Caki2 (cell line): Measurements from ENCODE around the gene ROBO2. TPM values are rescaled to one million over a fixed set of nuclear protein-coding genes. Genes with fewer than 3 reads are reported as not detected.

ENCODE experiments used
- DNase-seq: peaks from one replicate; pipeline ENCODE4 v3.0.0-alpha.2; 2015; ENCODE audit warnings: low read depth
- in situ Hi-C: cut with HindIII; loops from 2 replicates; pipeline ENCODE4 v1.10.0; 2016; ENCODE audit warnings: low sequenced_read_pairs, low pct_unique_long_range_greater_than_20kb, mixed read lengths
- total RNA-seq: library from RNA; depleted of rRNA; stranded (reverse); fragments of >200 nt; shearing (Covaris generic); gene quantifications from 2 replicates; pipeline ENCODE4 v1.2.3, GENCODE V29; 2014; ENCODE audit warnings: low replicate concordance

ROBO2 gene
- total RNA-seq, 1 experiment from 2014 or later, result 13.8 TPM

DNA sequence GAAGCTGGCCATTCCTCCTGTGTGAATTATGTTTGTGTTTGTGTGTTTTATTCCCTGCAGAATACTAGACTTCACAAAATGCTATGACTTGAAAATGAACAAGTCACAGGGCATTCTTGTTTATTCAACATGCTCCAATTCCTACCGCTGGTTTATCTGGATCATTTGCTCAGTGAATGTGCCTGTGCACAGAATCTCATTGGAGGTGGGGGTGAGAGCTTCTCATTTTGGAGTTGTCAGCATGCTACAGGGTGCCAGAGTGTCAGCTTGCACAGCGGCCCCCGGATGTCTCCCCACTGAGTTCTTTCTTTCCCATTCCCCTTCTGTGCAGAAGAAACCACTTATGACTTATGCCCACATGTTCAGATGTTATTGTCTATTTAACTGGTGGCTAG is 428.7 kb downstream of the ROBO2 start:
- no peak for DNase-seq
- in situ Hi-C loops, result no loop called here

DNA sequence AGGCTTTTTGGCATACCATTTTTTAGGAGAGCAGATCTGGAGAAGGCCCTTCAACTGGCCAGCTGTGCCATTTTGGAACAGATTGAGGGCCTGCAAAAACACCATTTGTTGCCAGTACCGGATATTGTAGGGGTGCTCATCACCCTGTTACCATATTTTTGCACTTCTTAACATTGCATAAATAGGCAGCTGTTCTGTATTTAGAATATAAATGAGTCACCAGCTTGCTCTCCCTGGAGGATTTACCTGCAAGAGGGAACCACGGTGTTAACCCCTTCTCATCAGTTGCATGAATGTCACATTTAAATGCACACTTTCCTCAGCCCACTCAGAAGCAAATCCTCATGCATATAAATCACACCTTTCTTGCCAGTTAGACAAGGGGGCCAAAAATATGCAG is 435.6 kb downstream of the ROBO2 start:
- in situ Hi-C loops, result no loop called here
- DNase-seq, result no peak

DNA sequence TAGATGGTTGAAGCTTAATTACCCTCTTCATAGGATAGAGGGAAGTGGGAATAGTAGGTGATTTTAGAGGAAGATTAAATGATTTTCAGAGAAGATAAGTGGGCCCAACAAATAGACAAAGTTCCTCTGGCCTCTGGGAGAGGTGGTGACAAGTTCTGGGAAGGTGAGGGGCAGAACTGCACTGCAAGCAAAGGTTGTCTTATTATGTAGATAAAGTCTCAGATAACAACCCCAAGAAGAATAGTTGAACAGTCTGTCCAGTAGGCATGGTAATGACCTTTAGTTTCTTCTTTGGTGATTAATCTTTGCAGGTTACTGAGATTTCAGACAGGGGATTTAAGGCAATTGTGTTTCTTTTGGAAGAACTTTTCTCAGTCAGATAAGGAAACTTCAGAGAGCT is 439.1 kb downstream of the ROBO2 start:
- no peak for DNase-seq
- in situ Hi-C loops, result no loop called here

GRCh38 chr3:77489216-77489615 is 449.3 kb downstream of the ROBO2 start:
- in situ Hi-C loops, result no loop called here
- DNase-seq, result no peak

DNA sequence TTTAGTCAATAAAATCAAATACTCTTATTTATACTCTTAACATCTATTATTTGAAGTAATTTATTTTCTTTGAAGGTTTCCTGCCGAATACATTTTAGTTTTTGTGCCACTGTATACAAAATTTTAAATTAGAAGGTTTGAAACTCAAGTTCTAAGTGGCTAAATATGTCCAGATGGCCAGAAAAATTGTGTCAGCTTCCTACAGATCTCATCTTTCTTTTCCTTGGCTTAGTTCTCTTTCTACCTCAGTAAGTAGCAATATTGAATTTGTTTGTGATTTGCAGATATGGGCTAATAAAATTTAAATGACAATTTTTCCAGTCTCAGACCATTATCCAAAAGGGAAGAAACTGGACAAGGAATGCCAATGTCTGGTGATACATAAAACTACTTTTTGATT is 452.1 kb downstream of the ROBO2 start:
- in situ Hi-C loops, result no loop called here

DNA sequence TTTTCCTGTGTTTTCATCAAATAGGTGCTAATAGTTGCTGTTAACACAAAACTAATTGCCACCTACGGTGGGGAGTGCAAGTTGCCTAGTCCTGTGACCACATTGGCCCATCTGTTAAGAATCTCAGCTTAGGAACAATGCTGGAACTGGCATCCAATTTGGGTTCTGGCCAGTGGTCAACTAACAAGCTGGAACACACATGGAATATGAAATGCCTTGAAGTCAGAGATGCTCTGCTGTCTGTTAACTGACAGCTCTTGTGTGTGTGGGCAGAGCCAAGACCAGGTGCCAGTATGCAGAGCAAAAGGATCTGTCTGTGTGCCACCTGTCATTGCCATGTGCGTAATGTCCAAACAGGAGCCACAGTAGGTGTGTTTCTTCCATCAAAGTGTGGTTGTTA is 460.8 kb downstream of the ROBO2 start:
- in situ Hi-C loops, result no loop called here
- no peak for DNase-seq

More for the DNA sequence above, 452.1 kb downstream of the ROBO2 start:
- no peak for DNase-seq

DNA sequence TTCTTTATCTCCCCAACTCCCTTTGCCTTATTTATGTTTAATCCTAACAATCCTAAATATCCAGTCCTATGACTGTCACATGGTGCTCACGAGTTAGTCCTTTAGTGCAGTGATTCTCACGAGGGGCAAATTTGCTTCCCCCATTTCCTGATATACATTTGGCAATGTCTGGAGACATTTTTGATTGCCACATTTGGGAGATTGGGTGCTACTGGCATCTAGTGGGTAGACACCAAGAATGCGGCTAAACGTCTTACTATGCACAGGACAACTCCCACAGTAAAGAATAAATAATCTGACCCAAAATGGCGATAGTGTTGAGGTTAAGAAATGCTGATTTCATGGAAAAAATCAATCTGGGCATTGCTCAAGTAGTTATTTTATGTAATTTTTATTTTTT is 466.5 kb downstream of the ROBO2 start:
- in situ Hi-C loops, result no loop called here
- DNase-seq, result no peak

GRCh38 chr3:77513542-77513941 is 473.6 kb downstream of the ROBO2 start:
- in situ Hi-C loops, result no loop called here

DNA sequence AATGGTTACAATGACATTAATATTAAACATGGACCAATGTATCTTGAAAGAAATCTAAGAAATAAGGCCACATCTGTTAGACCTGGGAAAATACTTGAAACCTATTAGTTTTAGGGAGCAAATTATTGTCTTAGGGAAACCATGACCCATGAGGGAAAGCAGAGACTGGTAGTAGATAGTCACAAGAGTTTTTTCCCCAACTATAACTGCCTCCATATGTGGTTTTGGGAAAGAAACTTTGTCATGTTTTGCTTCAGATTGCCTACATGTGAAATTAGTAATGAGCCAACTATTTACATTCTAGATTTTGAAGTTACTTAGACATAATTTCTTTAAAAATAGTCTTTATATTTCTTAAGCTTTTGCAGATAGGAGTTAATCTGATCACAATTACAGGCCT is 474.9 kb downstream of the ROBO2 start:
- in situ Hi-C loops, result no loop called here
- DNase-seq, result no peak

More at GRCh38 chr3:77513542-77513941, 473.6 kb downstream of the ROBO2 start:
- DNase-seq, result no peak

GRCh38 chr3:77524463-77524862 is 484.6 kb downstream of the ROBO2 start:
- in situ Hi-C loops, result no loop called here
- no peak for DNase-seq

DNA sequence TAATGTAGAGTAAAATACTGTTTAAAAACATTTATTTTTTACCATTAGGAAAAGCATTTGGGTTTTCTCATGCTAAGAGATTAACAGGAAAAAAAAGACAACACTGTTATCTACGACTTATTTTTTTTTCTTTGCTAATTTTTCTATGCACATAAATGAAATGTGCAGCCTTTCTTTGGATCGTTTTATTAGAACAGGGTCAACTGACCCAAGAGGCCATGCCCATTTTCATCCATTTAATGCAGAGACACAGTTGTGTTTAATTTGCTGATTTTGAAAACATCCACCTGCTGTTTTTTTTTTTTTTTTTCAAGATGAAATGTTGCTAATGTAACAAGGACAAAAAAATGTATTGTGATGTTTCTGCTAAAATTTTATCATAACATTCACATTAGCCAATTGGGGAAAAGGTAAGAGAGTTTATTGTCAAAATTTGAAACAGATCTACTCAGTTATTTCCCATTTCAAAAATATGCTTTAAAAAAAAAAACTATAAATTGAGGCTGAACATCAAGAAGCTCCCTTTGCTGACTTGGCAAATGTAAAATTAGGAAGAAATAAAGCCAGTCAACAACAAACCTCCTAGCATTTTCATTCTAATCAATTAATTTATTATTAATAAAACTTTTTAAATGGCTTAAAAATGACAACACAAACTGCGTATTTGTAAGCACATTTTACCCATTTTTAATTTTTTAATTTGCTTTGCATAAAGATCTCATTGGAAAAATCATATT is 485.2 kb downstream of the ROBO2 start:
- in situ Hi-C loops, result no loop called here

GRCh38 chr3:77526573-77527113 is 486.7 kb downstream of the ROBO2 start:
- in situ Hi-C loops, result no loop called here

More for the DNA sequence above, 485.2 kb downstream of the ROBO2 start:
- no peak for DNase-seq

GRCh38 chr3:77529522-77529921 is 489.6 kb downstream of the ROBO2 start:
- in situ Hi-C loops, result no loop called here
- DNase-seq, result no peak

More at GRCh38 chr3:77526573-77527113, 486.7 kb downstream of the ROBO2 start:
- no peak for DNase-seq

DNA sequence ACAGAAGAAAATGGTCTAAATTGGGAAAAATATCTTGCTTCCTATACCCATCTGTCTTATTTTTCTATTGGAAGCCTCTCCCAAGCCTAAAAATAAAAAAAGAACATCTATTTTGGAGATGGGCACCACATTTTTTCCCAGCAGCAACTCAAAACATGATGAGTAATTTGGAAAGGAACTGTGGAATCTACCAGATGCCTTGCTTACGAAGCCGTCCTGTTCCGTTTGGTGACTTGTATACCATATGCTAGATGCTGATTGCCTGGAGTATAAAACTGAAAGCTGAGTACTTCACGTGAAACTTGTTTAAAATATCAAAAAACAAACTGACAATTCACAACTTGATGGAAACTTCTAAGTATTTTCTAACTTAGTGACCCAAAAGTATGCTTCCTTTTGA is 491.0 kb downstream of the ROBO2 start:
- in situ Hi-C loops, result no loop called here
- no peak for DNase-seq

DNA sequence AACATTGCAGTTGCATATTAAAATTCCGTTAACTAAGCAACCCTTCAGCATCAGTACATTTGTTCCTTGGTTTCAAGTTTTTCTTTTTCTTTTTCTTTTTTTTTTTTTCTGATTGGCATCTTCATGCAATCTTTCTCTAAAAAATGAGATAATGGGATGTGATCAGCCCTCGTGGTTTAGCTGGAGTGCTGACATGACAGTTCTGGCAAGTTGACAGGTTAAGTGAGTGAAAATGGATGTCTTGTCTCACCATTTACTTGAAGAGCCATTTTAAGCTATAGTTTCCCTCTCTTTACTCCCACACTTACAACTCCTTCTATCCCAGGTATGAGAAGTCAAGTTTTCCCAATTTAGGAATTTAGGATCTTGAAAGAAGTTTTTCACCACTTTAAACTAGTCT is 495.2 kb downstream of the ROBO2 start:
- in situ Hi-C loops, result no loop called here

GRCh38 chr3:77536038-77536775 is 496.3 kb downstream of the ROBO2 start:
- in situ Hi-C loops, result no loop called here
- DNase-seq, result no peak

More for the DNA sequence above, 495.2 kb downstream of the ROBO2 start:
- no peak for DNase-seq

GRCh38 chr3:77539014-77539413 is 499.1 kb downstream of the ROBO2 start:
- in situ Hi-C loops, result no loop called here
- DNase-seq, result peak; percentile 10

DNA sequence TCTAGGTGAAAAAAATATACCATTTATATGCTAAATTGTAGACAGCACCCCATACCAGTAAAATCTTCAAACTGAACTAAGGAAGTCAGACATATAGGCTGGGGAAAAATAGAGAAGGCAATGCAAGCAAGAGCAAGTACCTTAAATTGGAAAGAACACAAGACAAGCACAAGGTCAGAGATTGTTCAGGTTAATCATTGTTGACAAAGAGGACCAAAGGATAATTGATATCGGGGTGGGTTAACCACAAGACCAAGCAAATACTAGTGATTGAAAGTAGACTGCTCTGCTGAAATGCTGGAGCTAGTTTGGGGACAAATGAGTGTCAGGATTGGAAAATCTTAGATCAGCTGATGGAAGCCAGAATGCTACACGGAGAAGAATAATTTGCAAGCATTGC is 499.8 kb downstream of the ROBO2 start:
- DNase-seq, result peak; percentile 22
- in situ Hi-C loops, result no loop called here

DNA sequence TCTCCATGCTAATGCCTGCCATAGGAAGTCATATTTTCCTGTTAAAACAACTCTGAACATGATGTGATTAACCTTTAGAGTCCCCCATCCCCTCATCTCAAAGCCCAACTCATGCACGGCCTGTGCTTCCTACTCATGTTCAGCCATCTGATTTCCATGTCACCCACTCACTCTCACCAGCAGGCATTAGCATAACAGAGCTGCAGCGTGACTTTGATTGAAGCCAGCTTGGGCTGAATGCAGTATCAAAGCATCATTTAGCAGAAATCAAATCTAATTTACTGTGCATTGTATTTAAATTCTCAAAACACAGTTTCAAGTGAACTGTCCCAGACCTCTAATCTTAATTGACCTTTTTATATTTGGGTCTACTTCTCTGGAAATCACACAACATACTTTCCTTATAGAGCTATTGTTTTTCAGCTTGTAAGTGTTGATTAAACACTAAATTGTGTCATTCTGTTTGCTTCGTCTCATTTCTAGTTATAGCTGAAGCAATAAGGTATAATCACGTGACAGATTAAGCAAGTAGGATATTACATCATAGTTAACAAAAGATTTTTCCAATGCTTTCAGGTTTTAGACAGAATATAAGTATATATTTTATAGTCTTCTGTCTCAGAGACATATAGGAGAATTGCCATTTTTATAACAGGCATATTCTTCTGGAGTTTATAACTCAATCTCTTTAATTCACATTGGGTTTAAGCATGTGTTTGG is 501.5 kb downstream of the ROBO2 start:
- no peak for DNase-seq
- in situ Hi-C loops, result no loop called here
